ENCODE measurements around the gene EYA4.

DNA sequence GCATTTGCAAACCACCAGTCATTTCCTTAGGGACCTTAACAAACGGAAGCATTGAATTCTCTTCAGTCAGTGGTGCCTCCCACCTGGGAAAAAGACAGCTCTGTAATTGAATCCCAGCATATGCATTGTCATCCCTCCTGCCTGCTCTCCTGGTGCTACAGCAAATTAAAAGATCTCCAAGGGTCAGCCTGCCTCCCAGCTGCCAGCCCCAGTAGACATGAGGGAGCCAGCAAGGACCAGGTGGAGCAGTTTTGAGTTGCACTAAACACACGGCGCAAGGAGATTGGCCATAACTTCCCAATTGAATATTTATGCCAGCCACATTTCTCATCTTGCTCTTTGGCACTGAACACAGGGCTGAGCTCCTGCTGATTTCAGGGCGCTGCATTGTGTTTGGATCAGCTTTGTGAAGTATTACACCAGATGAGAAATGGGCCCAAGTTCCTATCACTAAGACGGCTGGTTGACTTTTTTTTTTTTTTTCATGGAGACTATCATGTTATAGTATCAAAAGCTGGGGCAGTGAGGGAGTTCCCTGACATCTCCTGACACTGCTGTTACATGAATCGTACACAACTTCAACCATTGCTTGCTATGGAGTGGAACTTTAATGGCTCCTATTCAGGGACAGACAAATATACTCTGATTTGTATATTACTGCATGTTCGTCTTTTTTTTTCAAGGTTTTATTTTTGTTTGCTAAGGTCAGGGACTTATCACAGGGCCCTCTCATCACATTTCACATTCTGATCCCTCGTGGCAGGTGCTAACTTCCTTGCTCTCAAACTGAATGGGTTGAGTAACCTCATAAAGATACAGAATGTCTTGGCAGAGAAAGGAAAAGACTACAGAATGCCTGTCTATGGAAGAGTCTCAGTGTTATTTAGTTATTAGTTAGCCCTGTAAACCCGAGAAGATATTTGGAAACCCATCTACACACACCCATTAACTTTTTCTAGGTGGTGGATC, 191.1 kb downstream of the EYA4 start:
- no peak for TF ChIP-seq POLR2AphosphoS5 (IDR thresholded peaks at IDR 0.05; ENCODE audit: borderline replicate concordance, low read depth, low read length)
- no peak for TF ChIP-seq EZH2 (IDR thresholded peaks at IDR 0.05)
- TF ChIP-seq FOXP2 (optimal IDR thresholded peaks at IDR 0.05; ENCODE audit: control extremely low read depth, extremely low read length, insufficient read depth) = no peak

Data from SK-N-MC (cell line).